ENCODE results near the gene EOMES.

EOMES gene

GRCh38 chr3:27667751-27668150 is 54.4 kb downstream of the EOMES start:
- in situ Hi-C loops (cut with MboI; ENCODE audit: low sequenced_read_pairs, unreplicated experiment) = loop anchor here (25.0 kb wide), 1 partner anchor 180 kb away; the partner anchor contains the start of gene SLC4A7
- TF ChIP-seq, protein P1, sequence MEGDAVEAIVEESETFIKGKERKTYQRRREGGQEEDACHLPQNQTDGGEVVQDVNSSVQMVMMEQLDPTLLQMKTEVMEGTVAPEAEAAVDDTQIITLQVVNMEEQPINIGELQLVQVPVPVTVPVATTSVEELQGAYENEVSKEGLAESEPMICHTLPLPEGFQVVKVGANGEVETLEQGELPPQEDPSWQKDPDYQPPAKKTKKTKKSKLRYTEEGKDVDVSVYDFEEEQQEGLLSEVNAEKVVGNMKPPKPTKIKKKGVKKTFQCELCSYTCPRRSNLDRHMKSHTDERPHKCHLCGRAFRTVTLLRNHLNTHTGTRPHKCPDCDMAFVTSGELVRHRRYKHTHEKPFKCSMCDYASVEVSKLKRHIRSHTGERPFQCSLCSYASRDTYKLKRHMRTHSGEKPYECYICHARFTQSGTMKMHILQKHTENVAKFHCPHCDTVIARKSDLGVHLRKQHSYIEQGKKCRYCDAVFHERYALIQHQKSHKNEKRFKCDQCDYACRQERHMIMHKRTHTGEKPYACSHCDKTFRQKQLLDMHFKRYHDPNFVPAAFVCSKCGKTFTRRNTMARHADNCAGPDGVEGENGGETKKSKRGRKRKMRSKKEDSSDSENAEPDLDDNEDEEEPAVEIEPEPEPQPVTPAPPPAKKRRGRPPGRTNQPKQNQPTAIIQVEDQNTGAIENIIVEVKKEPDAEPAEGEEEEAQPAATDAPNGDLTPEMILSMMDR (IDR thresholded peaks at IDR 0.05; ENCODE audit: borderline replicate concordance, control extremely low read depth, extremely low read depth, insufficient read depth, missing control alignments) = no peak
- no peak for DNase-seq (ENCODE audit: low spot score)

DNA sequence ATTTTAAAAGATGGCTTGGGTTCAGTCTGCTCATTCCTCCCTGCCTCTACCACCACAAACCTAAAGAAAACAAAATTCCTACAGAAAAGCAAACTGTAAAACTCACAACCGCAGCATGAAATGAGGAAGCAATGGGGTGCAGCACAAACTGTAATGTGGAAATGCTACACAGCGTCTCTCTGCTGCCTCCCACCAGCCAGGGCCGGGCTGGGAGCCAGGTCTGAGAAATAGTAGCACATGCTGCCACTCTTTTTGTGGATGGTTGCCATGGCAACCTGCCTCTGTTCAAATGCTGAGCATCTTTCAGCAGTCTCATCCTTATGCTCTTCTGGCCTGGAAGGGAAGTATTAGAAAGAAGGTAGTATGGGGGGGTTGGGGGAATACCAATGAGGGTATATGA is 55.4 kb downstream of the EOMES start:
- TF ChIP-seq, protein P1 (IDR thresholded peaks at IDR 0.05; ENCODE audit: borderline replicate concordance, control extremely low read depth, extremely low read depth, insufficient read depth, missing control alignments) = no peak
- in situ Hi-C loops (cut with MboI; ENCODE audit: low sequenced_read_pairs, unreplicated experiment) = loop anchor here (25.0 kb wide), 1 partner anchor 179 kb away; the partner anchor contains the start of gene SLC4A7
- no peak for DNase-seq (ENCODE audit: low spot score)

DNA sequence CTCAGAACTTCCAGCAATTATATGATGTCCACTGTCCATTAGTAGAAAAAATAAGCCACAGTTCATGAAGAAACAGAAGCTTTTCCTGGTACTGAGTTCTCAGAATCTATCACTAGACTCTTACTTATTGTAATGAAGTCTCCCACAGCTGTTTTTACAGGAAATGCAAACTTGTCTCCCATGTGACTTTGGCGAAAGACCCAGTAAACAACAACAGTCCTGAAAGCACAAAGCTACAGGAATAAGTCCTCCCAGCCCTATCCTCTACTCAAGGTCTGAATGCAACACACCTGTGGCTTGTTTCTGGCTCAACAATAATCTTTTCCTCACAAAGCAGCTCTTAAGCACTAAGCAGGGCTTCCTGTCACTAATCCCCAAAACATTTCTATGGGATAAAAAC is 55.9 kb downstream of the EOMES start:
- in situ Hi-C loops (cut with MboI; ENCODE audit: low sequenced_read_pairs, unreplicated experiment) = loop anchor here (25.0 kb wide), 1 partner anchor 179 kb away; the partner anchor contains the start of gene SLC4A7
- TF ChIP-seq, protein P1 (IDR thresholded peaks at IDR 0.05; ENCODE audit: borderline replicate concordance, control extremely low read depth, extremely low read depth, insufficient read depth, missing control alignments) = no peak
- no peak for DNase-seq (ENCODE audit: low spot score)
